ENCODE results near the gene TPRA1. TPM values are rescaled to one million over a fixed set of nuclear protein-coding genes. Genes with fewer than 3 reads are reported as not detected.

The TPRA1 gene
- total RNA-seq, 1 experiment from 2014 or later = 24.2 TPM

- CTCF ChIA-PET = interaction anchor here (0.5 kb wide), 1 partner anchor 1013 kb away, joined by 4 read pairs; no protein-coding TSS in a partner anchor
- Mint-ChIP-seq H3K27me3 (ENCODE audit: low read depth) (no peaks in the 10 kb centered on the region), H3K36me3 (peaks cover 86% of the 10 kb centered on the region), H3K4me3 (no peak overlapping the region), H3K27ac (no peak overlapping the region), H3K9me3 (no peaks in the 10 kb centered on the region), H3K4me1 (peaks cover 1% of the 10 kb centered on the region; the same call in 1 of the 2 replicates)
- TF ChIP-seq NR1H2 (CRISPR knock-in tag; IDR thresholded peaks at IDR 0.05) = no peak
- DNase-seq (ENCODE audit: low spot score) (no peak), ATAC-seq (no peak)
- POLR2A ChIA-PET = interaction anchor here (0.8 kb wide), 1 partner anchor 26 kb away, joined by 3 read pairs; no protein-coding TSS in a partner anchor
Measured at GRCh38 chr3:127606981-127607595, 16.6 kb upstream of the TPRA1 start.

- no peak for ATAC-seq
- POLR2A ChIA-PET = no interaction called here
Measured at GRCh38 chr3:127606086-127606805, 15.7 kb upstream of the TPRA1 start.

More at GRCh38 chr3:127606086-127606805, 15.7 kb upstream of the TPRA1 start:
- Mint-ChIP-seq H3K4me1 (peaks cover 6% of the 10 kb centered on the region; the same call in 1 of the 2 replicates), H3K27me3 (ENCODE audit: low read depth) (no peaks in the 10 kb centered on the region), H3K4me3 (no peak overlapping the region), H3K27ac (no peak overlapping the region), H3K9me3 (no peaks in the 10 kb centered on the region), H3K36me3 (peaks cover 90% of the 10 kb centered on the region)
- TF ChIP-seq JAZF1 (CRISPR knock-in tag; IDR thresholded peaks at IDR 0.05) (no peak), SMAD4 (CRISPR knock-in tag; IDR thresholded peaks at IDR 0.05) (no peak), CBFB (CRISPR knock-in tag; IDR thresholded peaks at IDR 0.05; ENCODE audit: low read depth) (no peak), TP53 (CRISPR knock-in tag; IDR thresholded peaks at IDR 0.05) (no peak), ZNF396 (CRISPR knock-in tag; IDR thresholded peaks at IDR 0.05; ENCODE audit: borderline replicate concordance) (no peak), ETV6 (CRISPR knock-in tag; IDR thresholded peaks at IDR 0.05) (no peak), GRHL2 (CRISPR knock-in tag; IDR thresholded peaks at IDR 0.05; ENCODE audit: insufficient replicate concordance, severe bottlenecking) (no peak), ATF6 (CRISPR knock-in tag; IDR thresholded peaks at IDR 0.05) (no peak), MYBL2 (CRISPR knock-in tag; IDR thresholded peaks at IDR 0.05) (no peak), MAX (CRISPR knock-in tag; IDR thresholded peaks at IDR 0.05) (no peak), CTCF (IDR thresholded peaks at IDR 0.05) (no peak), NR3C1 (CRISPR knock-in tag; conservative IDR thresholded peaks at IDR 0.05; ENCODE audit: low read depth) (no peak), ESRRA (CRISPR knock-in tag; IDR thresholded peaks at IDR 0.05; ENCODE audit: borderline replicate concordance) (no peak), ZNF532 (CRISPR knock-in tag; IDR thresholded peaks at IDR 0.05; ENCODE audit: borderline replicate concordance) (no peak), ZNF219 (CRISPR knock-in tag; IDR thresholded peaks at IDR 0.05; ENCODE audit: borderline replicate concordance) (no peak), FOXP4 (CRISPR knock-in tag; IDR thresholded peaks at IDR 0.05) (no peak), ATF3 (CRISPR knock-in tag; conservative IDR thresholded peaks at IDR 0.05) (no peak), CDX4 (CRISPR knock-in tag; IDR thresholded peaks at IDR 0.05; ENCODE audit: borderline replicate concordance) (no peak), TCF7 (CRISPR knock-in tag; IDR thresholded peaks at IDR 0.05; ENCODE audit: low read depth) (no peak)
- CTCF ChIA-PET = interaction anchor here (0.5 to 0.6 kb wide), 2 partner anchors 31 to 1014 kb away, joined by 4 to 5 read pairs; no protein-coding TSS in a partner anchor
- no peak for DNase-seq (ENCODE audit: low spot score)
